Endodermal cell (in vitro differentiated cells): ENCODE results near the gene AXIN1. TPM values are rescaled to one million over a fixed set of nuclear protein-coding genes. Genes with fewer than 3 reads are reported as not detected.

ENCODE experiments used
- DNase-seq: peaks from one replicate; pipeline ENCODE4 v3.0.0-alpha.2; 2017
- H3K27ac ChIP-seq: 2 replicates; pipeline ENCODE4 v1.5.1; 2013; ENCODE audit warnings: mild to moderate bottlenecking, low read depth, low read length, moderate library complexity
- H3K27me3 ChIP-seq: 2 replicates; pipeline ENCODE4 v1.6.1; 2013; ENCODE audit warnings: mild to moderate bottlenecking, low read length, moderate library complexity; ENCODE audit not compliant: insufficient read depth, control insufficient read depth, poor library complexity, severe bottlenecking
- H3K36me3 ChIP-seq: 2 replicates; pipeline ENCODE4 v1.7.0; 2013; ENCODE audit warnings: mild to moderate bottlenecking, low read length, moderate library complexity; ENCODE audit not compliant: control insufficient read depth, insufficient read depth
- H3K4me1 ChIP-seq: one replicate; pipeline ENCODE4 v1.7.0; 2013; ENCODE audit warnings: low read length; ENCODE audit not compliant: control insufficient read depth, insufficient read depth
- H3K4me3 ChIP-seq: 2 replicates; pipeline ENCODE4 v1.5.1; 2013; ENCODE audit warnings: mild to moderate bottlenecking, low read length, moderate library complexity
- H3K9ac ChIP-seq: 2 replicates; pipeline ENCODE4 v1.6.1; 2013; ENCODE audit warnings: mild to moderate bottlenecking, low read length, moderate library complexity; ENCODE audit not compliant: poor library complexity, severe bottlenecking; ENCODE audit errors: extremely low read depth
- H3K9me3 ChIP-seq: 2 replicates; pipeline ENCODE4 v1.6.1; 2013; ENCODE audit warnings: mild to moderate bottlenecking, low read length, moderate library complexity; ENCODE audit not compliant: control insufficient read depth
- H3K27ac Mint-ChIP-seq: 2 replicates; pipeline ENCODE4 v1.8.0; 2020; ENCODE audit warnings: mixed read lengths
- H3K27me3 Mint-ChIP-seq: 2 replicates; pipeline ENCODE4 v1.8.0; 2021; ENCODE audit warnings: mild to moderate bottlenecking, mixed read lengths; ENCODE audit not compliant: insufficient read depth
- H3K36me3 Mint-ChIP-seq: 2 replicates; pipeline ENCODE4 v1.8.0; 2020; ENCODE audit warnings: low read depth, mixed read lengths
- H3K4me1 Mint-ChIP-seq: 2 replicates; pipeline ENCODE4 v1.8.0; 2020; ENCODE audit warnings: mixed read lengths
- H3K4me3 Mint-ChIP-seq: 2 replicates; pipeline ENCODE4 v1.8.0; 2020; ENCODE audit warnings: mild to moderate bottlenecking, moderate library complexity, mixed read lengths
- H3K9me3 Mint-ChIP-seq: 2 replicates; pipeline ENCODE4 v1.8.0; 2020; ENCODE audit warnings: mild to moderate bottlenecking, mixed read lengths
- CTCF ChIP-seq: fragments of 200-600 bp; sonication (generic); conservative IDR thresholded peaks from 2 replicates; pipeline ENCODE4 v1.5.0; 2021; ENCODE audit warnings: antibody characterized with exemption, mild to moderate bottlenecking
- WGBS, 2 experiments: methylation state at CpG; one replicate each; pipeline versions ENCODE4 v1.1.5 to v1.1.7; 2013; ENCODE audit warnings: missing lambda C conversion rate in 2 of 2, mixed read lengths in 1 of 2; ENCODE audit not compliant: insufficient coverage in 1 of 2, insufficient read length in 1 of 2; 5-methylcytosine and 5-hydroxymethylcytosine counted together
- total RNA-seq, 2 donors: library from RNA; stranded (reverse); fragmentation: NEBNext Ultra II Directional in 1 of 2; extraction: Animal tissue kit (Norgen Biotek cat#: 25700) in 1 of 2; gene quantifications; 2 replicates in 1 of 2; 3 replicates in 1 of 2; pipeline ENCODE4 v1.2.1, GENCODE V29; 2021

The AXIN1 gene
- total RNA-seq, 2 donors from 2014 or later: 36.5 to 37.3 TPM

DNA sequence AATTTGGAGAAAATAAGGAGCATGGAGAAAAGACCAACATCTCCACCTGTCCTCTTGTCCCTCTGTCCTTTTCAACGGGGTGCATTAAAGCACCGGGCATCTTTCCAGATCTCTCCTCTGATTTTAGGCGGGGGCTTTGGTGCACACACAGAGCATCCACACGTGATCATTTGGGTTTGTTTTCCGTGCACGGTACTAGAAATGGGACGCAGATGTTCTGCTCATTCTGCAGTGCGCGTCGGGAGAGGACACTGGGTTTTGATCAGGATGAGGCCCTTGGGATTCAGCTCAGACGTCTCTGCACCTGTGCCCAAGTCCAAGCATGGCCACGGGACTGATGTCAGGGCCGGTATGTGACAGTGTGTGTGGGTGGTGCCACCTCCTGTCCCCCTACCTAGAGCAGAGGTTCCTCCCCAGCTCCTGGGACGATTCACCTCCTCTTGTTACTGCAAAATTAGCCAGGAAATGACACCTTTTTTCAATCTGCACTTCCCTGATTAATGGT is 37.7 kb downstream of the AXIN1 start:
- Mint-ChIP-seq H3K9me3 (no peaks in the 10 kb centered on the region), H3K27me3 (no peaks in the 10 kb centered on the region), H3K36me3 (peaks cover 48% of the 10 kb centered on the region), H3K27ac (peak overlapping the region; percentile 10), H3K4me3 (no peak overlapping the region), H3K4me1 (peaks cover 11% of the 10 kb centered on the region)
- no peak for TF ChIP-seq CTCF
- Histone ChIP-seq H3K9ac (no peak overlapping the region), H3K36me3 (peaks cover 53% of the 10 kb centered on the region), H3K4me3 (no peak overlapping the region), H3K27me3 (no peaks in the 10 kb centered on the region), H3K27ac (peak overlapping the region; percentile 63), H3K4me1 (no peaks in the 10 kb centered on the region), H3K9me3 (no peaks in the 10 kb centered on the region)
- DNase-seq: no peak
- 94 to 96% methylated on average over 12 to 14 of the region's 14 CpGs for WGBS, 2 experiments

DNA sequence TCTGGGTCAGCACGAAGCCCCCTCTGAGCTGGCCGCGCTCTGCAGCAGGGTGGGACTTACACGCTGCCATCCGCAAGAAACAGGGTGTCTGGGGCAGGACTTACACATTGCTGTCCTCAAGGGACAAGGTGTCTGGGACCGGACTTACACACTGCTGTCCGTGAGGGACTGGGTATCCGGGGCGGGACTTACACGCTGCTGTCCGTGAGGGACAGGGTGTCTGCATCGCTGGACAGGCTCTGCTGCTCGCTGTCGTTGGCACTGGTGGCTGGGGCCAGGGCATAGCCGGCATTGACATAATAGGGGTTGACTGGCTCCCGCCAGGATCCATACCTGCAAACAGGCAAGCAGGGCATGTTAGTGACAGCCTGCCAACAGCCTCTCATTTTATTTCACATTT is 38.2 kb downstream of the AXIN1 start:
- no peaks in the 10 kb centered on the region for H3K27me3 ChIP-seq
- H3K4me3 ChIP-seq: no peak overlapping the region

DNA sequence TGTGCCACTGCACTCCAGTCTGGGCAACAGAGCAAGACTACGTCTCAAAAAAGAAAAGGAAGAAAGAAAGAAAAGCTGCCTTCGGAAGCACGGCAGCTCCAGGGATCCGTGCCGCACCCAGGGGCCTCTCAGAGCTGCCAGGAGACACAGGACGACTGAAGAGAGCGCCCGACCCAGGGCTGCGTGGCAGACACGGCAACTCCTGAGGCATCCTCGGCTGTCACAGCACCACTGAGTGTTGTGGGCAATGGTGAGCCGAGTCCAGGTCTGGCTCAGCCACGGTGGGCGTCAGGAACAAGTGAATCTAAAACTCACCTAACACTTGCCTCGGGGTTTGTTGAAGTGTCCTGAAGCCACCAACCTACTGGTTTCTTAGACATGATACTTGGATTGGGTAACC is 40.8 kb downstream of the AXIN1 start:
- WGBS, 2 experiments: 96% methylated on average over 15 of the region's 15 CpGs

More for the DNA sequence above, 38.2 kb downstream of the AXIN1 start:
- Histone ChIP-seq H3K9me3 (no peaks in the 10 kb centered on the region), H3K36me3 (peaks cover 53% of the 10 kb centered on the region), H3K27ac (peak overlapping the region; percentile 63), H3K4me1 (no peaks in the 10 kb centered on the region), H3K9ac (no peak overlapping the region)
- no peaks in the 10 kb centered on the region for H3K27me3 Mint-ChIP-seq
- no peaks in the 10 kb centered on the region for H3K9me3 Mint-ChIP-seq
- DNase-seq: no peak
- peaks cover 45% of the 10 kb centered on the region for H3K36me3 Mint-ChIP-seq
- peaks cover 11% of the 10 kb centered on the region for H3K4me1 Mint-ChIP-seq
- WGBS, 2 experiments: 93 to 98% methylated on average over 14 to 16 of the region's 16 CpGs
- H3K27ac Mint-ChIP-seq: no peak overlapping the region
- no peak for TF ChIP-seq CTCF
- no peak overlapping the region for H3K4me3 Mint-ChIP-seq

More for the DNA sequence above, 40.8 kb downstream of the AXIN1 start:
- Histone ChIP-seq H3K4me3 (no peak overlapping the region), H3K27me3 (no peaks in the 10 kb centered on the region), H3K27ac (no peak overlapping the region), H3K4me1 (no peaks in the 10 kb centered on the region), H3K36me3 (peaks cover 40% of the 10 kb centered on the region), H3K9ac (no peak overlapping the region), H3K9me3 (no peaks in the 10 kb centered on the region)
- TF ChIP-seq CTCF: no peak
- no peak for DNase-seq
- no peaks in the 10 kb centered on the region for H3K9me3 Mint-ChIP-seq
- no peak overlapping the region for H3K27ac Mint-ChIP-seq
- H3K4me1 Mint-ChIP-seq: peaks cover 2% of the 10 kb centered on the region
- H3K36me3 Mint-ChIP-seq: peaks cover 40% of the 10 kb centered on the region
- H3K27me3 Mint-ChIP-seq: no peaks in the 10 kb centered on the region
- H3K4me3 Mint-ChIP-seq: no peak overlapping the region
